Epidermal melanocyte (primary cell): ENCODE results near the gene LRRC25.
A peak's percentile ranks its signal among the peaks of the same experiment; 100 is the strongest.

Source experiments
- DNase-seq: peaks from one replicate; pipeline ENCODE4 v3.0.0; 2011; ENCODE audit warnings: low spot score; ENCODE audit not compliant: insufficient read length

LRRC25 gene

DNA sequence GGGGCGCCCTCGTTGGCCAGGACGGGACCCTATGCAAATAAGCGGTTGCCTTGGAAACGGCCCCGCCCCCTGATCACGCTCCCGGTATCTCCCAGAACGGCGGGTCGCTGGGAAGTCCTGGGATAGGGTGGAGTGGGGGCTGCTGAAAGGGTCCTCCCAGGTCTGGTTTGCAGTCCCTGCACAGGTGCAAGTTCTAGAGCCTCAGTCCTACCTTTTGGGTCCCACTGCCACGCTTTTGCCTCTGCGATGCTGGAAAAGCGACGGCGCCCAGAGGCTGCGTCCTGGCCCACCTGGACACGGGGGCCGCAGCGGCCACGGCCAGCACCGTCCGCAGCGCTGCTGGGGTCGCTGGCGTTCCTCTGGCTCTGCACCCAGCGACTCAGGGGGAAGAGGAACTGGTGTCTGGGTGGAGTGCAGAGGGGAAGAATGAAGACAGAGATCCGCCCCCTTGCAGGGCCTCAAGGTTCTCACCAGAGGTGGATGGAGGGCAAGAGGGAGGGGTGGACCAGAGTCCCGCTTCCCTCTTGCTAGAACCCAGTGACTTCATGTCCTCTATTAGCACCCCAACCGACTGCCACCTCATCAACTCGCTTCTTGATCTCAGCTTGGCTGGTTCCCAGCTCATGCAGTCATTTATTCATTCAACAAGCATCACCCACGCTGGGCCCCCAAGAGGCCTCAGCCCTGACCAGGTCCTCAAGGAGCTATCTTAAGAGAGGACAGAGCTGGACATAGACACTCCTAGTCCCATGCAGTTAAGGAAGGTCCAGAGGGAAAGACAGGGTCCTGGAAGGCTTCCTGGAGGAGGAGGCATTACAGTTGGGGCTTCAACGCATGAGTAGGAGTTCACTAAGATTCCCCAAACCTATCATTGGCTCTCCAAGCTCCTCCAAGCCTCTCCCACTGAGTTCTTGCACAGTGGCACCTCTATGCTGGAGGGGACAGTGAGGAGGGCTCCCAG, at the start of gene LRRC25:
TSS of gene LRRC25 (minus strand) at position 381 of the 961 bp plus-strand sequence. CDS start 659 bp downstream, outside the sequence.
- no peak for DNase-seq

DNA sequence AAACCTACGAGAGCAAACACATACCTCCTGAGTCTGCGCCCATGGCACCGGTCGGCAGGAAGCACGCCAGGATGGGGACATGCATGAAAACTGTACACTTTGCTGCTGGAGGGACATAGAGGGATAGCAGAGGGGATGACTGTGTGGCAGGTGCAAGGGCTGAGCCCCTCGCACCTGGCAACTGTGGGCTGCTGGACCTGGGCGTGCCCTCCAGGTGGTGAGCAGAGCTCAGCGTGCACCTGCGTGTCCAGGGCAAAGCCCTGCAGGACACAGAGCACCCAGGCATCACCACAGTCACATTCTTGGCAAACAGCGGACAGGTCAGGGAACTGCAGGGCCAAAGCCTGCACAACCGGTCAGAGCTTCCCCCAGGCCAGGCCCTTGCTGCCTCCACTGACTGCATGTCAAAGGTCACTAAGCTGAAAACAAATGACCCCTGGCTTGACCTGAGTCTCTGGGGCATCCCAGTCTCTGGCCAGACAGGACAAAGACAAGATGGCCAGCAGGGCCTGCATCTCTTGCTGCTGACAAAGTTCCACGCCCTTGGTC, 49.5 kb upstream of the LRRC25 start:
- DNase-seq, result no peak

DNA sequence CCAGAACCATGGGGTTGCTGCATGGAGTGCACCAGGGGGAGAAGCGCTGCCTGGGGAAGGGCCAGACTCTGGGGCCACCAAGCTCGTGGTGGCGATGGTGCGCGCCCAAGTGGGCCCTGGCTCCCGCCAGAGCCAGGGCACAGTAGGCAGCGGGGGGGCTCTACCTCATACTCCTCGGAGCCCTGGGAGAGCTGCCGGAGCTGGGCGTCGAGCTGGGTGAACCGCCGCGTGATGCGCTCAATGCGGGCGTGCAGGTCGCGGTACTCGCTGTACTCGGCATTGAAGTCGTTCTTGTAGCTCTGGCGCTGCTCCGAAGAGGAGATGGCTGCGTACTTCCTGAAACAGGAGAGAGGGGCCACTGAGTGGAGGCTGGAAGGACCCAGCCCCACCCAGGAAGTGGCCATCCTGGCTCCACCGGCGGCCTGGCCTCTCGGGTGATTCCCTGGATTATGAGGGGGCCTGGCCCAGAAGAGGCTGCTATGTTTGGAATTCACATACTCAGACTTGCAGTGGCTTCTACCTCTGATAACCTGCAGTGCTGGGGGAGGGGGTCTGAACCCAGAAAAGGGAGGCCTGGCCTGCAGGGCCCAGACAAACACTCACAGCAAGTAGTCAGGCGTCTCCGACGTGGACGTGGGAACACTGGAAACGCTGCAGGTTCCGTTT, 48.9 kb upstream of the LRRC25 start:
- DNase-seq, result no peak

DNA sequence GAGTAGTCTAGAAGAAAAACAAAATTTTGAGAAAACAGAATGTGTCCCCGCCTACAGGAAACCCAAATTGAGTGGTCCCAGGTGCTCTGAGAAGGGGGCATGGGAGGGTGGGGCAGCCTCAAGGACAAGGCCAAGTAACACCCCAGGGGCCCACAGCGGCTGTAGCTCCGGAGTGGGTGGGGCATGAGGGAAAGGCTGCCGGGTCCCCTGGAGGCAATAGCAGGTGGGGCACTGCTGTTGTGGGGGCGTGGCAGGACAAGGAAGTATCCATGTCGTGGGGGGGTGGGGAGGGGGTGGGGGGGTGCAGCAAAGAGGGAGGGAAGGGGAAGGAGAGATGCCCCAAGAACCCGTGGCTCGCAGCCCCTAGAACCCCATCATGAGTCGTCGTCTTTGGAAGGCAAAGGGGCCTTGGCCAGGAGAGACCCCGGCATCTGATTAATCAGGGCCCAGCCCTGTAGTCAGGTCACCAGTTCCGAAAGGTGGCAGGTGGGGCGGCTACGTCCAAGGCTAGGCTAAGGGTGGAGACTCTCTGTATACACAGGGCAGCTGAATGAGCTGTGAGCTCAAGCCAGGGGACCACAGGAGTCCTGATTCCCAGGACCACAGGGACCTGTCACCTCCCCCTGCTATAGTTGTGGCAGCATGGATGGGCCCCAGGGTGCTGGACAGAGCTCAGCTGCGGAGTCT, 48.0 kb upstream of the LRRC25 start:
- no peak for DNase-seq

DNA sequence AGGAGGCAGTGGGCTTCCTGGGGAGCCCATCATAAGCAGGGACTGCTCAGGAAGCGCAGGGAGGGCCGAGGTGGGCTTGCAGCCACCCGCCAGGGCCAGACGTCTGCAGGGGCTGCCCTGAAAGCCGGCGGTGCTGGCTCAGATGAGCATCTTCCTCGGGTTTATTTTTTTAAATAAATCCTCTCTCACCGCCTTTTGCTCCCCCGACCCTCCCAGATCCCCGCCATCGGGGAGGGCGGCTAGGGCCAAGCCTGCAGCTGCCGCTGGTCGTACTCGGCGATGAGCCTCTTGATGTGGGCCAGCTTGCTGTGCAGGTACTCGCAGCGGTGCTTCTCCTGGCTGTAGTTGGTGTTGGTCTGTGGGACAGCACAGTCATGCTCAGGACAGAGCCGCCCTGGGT, 47.1 kb upstream of the LRRC25 start:
- DNase-seq, result no peak

DNA sequence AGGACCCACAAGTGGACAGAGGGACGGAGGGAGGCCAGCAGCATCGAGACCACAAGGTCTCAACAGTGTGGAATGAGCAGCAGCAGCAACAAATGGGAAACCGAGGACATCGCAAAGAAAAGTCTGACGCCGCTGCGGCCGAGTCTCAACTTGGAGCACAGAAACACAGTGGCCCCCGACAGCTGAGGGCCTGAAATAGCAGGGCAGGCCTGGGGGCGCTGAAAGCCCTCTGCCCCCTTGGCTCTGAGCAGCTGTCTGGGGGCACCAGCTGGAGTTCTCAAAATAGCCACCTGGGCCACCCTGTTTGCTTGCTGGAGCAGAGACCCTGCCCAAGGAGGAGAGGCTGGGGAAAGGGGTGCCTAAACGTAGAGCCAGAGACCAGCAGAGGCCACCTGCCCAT, 46.4 kb upstream of the LRRC25 start:
- no peak for DNase-seq

DNA sequence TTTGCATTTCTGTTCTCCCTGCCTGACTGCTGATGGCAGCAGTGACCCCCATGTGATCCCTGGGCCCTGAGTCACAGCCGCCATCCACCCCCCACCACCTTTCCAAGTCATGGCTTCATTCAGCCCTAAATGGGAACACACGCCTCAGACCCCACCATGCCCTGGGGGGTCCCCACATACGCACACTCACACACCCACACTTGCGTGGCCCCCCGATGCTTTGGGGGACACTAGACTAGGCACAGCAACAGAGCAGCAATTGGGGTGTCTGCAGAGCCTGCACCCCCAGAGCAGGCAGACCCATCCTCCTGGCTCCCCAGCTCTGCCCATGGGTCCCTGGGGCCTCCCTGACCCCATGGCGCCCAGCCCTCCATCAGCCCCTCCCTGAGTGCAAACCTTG, 46.0 kb upstream of the LRRC25 start:
- DNase-seq, result no peak

DNA sequence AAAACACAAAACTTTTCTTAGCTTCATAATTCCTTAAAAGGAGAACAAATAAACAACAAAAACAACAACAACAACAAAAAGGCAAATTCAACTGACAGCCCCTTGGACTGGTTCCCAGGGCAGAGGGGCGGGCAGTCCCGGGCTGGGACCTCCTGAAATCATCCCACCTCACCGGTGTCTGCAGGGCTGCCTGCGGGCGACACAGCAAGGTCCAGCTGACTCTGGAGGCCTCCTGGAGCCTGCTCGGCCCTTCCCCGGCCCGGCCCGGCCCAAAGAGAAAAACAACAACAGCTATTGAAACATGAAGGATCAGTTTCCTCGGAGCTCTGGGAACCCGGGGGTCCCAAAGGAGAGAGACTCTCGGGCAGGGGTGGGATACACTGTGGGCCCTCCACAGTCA, 45.5 kb upstream of the LRRC25 start:
- DNase-seq, result no peak

DNA sequence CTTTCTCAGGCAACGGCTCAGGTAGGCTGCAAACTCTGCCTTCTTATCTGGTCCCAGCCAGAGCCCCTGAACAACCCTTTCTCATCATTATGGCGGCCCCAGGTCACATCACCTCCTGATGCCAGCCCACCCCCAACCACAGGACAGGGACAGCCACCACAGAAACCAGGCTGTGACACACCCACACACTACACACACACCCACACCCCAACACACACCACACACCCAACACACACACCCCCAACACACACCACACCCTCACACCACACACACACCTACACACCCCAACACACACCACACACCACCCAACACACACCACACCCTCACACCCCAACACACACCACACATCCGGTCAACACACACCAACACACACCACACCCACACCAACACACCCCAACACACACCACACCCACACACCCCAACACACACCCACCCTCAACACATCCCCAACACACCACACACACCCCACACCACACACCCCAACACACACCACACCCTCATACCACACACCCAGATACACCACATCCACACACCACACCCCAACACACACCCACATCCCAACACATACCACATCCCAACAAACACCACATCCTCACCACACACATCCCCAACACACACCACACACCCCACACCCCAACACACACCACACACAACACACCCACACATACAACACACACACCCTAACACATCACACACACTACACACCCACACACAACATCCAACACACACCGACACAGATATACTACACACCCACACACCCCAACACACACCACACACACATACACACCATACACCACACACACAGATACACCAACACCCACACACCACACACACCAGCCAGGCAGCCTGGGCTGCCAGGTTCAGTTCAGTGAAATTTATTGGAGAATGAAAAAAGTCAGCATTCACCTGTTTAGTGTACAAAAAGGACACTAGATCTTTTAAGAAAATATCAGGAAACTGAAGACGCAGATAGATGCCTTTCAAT, 44.7 kb upstream of the LRRC25 start:
- no peak for DNase-seq

DNA sequence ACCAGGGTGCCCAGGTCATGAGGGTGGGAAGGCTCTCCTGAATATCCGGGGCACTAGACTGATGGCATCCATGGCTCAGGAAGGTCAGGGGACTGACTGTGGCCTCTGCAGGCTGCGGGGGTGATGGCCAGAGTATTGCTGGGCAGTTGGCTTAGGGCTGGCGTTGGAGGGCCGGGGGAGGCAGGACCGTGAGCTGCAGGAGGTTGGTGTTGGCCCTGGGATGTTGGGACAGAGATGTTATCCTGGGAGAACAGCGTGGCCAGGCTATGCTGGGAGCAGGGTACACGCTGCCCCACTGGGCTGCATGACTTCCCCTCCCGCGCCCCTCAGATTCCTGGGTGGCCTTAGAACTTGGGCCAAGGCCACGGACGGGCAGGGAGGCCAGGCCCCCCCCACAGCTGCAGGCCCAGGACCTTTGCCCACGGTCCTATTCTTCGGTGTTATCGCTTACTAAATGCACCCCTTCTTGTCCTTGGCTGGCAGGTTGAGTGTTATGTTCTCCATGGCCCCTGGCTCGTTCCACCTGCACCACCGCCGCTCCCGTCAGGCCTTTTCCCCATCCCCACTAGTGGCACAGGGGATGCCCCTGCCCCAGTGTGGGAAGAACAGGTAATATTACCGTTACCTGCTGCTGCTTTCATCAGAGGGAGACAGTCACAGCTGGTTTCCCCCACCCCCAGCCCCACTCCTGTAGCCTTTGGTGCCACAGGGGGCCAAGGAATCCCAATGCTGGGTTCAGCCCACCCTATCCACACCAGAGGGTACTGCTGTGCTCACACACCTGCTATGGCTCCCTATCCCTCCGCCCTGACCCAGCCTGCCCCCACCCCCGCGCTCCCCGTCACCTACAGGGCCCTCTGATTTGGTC, 43.7 kb upstream of the LRRC25 start:
- no peak for DNase-seq

DNA sequence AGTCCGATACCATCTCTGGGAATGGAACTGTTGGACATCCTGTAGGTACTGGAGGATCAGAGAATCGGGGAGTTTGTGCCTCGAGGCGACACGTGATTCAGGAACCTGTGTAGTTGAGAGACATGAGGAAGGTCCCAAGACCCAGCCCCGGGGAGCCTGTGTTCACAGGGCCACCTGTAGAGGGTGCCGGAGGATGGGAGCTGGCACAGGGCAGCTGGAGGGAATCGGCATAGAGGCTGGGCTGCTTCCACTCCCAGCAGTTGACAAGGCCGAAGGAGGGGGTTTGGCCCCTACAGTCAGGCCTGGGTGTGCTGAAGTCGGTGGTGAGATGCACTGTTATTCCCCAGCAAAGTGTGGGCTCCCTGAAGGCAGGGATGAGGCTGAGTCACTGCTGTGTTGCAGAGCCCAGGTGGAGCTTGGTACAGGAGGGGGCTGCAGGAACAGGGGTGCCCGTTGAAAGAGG, 43.0 kb upstream of the LRRC25 start:
- DNase-seq, result no peak

DNA sequence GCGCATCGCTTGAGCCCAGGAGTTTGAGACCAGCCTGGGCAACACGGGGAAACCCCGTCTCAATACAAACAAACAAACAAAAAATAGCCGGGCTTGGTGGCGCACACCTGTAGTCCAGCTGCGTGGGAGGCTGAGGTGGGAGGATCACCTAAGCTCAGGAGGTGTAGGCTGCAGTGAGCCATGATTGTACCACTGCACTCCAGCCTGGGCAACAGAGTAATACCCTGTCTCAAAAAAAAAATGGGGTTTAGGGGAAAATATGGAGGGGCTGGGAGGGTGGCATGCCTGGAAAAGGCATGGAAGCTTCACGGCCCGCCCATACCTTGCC, 42.5 kb upstream of the LRRC25 start:
- DNase-seq, result no peak

DNA sequence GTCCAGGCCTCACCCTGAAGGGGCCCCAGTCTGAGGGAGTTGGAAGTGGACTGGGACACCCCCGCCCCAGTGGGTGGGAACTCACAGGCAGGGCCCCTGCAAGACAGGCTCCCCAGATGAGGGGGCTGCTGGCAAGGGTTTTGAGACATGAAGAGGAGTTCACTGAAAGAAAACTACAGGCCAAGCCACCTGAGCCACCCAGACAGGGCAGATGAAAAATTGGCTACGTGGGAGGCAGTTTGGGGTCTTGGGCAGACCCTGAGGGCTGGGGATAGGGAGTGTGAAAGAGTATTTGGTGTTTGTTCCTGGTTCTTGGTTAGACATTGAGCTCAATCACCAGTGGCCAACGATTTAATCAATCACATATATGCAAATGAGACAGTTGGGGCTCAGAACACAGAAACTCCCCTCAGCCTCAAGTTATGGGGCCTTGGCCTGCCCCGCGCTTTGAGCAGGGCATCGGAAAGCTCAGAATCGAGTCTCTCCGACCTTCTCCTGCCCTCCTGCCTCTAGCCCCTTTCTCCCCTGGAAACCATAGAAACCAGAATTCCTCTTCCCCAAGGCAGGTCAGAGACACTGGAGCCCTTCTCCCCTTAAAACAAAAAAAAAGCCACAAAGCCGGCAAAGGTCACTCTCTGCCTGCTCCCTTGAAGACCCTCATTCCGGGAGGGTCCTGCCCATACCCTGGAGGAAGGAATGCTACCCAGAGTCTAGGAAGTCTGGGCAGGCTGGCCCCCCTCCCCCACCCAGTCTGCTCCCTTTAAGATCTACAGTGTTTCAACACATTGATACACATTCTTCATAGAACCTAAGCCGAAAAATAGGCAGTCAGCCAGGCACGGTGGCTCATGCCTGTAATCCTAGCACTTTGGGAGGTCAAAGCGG, 41.8 kb upstream of the LRRC25 start:
- no peak for DNase-seq

DNA sequence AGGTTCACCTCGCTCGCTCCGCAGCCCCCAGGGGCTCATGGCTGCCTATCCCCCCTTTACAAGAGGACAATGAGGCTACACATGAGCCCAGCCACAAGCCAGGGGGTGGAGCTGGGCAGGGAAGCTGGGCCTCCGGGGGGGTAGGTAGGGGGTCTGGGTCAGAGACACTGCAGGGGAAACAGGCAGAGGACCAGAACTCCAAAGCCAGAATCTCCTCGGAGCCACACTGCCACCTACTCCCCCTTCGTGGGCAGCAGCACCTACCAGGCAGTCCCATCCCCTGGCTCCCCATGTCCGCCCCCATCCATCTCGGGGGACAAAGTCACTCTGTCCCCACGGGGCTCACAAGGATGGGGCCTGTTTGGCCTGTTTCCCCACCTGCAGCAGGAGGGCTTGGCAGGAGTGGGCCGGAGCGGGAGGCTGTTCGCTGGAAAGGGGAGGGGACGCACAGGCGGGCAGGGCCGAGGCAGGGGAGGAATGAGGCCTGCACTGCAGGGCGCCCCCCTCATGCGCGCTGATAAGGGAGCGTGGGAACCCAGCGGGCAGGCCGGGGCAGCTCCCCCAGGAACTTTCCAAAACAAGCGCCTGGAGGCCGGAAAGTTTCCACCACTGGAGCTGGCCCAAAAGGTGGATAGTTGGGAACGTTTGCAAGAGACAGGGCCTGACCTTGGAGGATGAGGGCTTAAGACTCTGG, 41.1 kb upstream of the LRRC25 start:
- no peak for DNase-seq

DNA sequence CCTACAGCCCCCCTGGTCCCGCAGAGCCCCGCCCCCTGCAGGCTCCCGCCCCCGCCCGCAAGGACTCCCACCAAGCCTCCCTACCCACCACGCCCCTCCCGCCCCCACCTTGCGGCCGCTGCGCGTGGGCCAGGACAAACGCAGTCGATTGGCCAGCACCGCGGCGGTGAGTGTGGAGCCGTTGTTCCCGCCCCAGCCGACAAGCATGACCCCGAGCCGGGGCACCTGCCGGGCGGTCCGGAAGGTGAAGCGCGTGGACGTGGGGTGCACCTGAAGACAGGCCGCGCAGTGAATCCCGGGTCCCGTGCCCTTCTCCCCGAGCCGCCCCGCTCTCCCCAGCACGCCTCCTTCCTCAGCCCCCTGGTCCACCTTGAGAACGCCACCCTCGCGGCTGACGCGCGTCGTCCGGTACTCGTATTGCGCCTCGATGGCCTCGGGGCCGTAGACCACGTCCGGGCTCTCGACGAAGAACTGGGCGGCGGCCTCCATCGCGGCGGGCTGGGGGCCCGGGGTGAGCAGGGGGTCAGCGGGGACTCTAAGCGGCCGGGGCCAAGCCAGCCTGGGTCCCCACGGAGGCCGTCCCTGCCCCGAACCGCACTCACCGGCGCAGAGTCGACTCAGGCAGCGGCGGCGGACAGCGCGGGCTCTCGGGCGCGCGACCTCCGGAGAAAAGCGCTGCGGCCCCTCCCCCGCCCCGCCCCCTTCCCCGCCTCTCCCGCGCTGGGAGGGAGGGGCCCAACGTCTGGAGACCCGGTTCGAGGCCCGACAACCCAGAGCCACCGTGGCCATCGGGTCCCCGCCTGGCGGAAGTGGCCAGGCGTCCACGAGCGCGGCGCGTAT, 40.3 kb upstream of the LRRC25 start, which contains the start of gene ISYNA1:
TSS of gene ISYNA1 (minus strand) at position 643 of the 840 bp plus-strand sequence. CDS start at position 489, 154 bp downstream.
- DNase-seq, result peak; percentile 71

DNA sequence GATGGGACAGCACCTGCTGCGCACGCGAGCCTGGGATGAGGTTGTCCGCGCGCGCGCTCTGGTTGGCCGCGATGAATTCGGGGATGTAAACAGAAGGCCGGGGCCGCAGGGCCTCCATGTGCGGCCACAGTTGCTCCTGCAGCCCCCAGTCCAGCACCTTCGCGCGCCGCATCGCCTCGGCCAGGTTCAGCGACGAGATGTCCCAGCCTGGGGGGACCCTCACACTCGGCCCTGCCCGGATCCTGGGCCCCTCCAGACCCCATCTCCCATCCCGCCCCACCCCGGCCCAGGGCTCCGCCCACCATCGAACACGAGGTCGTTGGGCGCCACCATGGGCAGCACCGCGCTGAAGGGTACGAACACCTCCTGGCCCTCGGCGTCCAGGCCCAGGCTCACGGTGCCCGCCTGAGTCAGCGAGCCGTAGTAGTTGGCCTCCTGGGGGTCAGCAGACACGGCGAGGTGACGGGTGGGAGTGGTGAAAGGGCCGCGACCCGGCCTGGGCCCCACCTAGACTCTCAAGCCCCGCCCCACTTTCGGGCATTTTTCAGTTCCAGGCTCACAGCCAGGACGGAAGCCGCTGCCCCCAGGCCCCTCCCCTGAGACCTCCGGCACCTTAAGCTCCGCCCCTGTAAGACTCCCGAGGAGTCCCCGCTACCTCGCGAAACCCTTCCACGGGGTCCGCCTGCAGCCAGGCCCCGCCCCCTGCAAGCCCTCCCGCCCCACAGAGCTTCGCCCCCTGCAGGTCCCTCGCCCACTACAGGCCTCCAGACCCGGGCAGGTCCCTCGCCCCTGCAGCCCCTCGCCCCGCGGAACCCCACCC, 39.5 kb upstream of the LRRC25 start:
- DNase-seq, result peak; percentile 99
